NCI-H2171 (cell line): ENCODE results near the gene NANOGP8.

Source experiments
- DNase-seq: peaks from one replicate; lab custom pipeline; 2025; lab: John Stamatoyannopoulos, UW

Gene NANOGP8

DNA sequence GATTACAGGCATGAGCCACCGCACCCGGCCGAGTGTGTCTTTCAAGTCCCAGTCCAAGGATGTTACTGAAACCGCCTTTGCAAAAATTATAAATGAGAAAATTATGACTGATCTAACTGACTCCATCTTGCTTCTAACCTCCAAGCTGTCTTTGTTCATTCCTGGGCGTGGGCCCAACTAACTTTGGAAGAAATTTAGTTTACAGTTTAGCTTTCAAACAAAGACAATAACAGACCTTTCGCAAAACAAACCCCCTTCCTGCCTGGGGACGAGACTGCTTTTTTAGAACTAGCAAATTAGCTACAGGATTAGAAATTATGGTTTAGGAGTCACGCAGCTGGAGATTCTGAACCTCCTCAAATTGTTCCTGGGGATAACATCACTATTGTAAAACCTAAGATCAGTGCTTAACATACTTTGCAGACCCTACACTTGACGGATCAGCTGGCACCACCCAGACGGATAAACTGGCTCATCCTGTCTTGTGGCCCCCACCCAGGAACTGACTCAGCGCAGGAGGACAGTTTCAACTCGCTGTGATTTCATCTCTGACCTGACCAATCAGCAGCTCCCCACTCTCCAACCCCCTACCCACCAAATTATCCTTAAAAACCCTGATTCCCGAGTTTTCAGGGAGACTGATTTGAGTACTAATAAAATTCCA is 23.8 kb downstream of the NANOGP8 start:
- no peak for DNase-seq

DNA sequence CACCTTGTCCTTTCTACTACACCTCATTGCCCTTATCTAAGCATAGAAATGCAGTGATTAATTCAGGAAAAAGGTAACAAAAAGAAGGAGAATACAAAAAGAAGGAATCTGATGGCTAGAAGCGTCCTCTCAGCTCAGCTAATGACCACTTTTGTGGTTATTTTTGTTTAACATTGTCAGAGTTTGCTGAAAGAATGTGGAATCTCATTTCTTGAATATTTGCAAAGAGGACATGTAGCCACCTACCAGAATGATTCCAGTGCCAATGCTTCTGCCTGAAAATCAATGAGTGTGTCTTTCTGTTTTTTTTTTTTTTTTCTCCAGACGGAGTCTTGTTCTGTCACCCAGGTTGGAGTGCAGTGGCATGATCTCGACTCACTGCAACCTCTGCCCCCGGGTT is 24.5 kb downstream of the NANOGP8 start:
- no peak for DNase-seq

DNA sequence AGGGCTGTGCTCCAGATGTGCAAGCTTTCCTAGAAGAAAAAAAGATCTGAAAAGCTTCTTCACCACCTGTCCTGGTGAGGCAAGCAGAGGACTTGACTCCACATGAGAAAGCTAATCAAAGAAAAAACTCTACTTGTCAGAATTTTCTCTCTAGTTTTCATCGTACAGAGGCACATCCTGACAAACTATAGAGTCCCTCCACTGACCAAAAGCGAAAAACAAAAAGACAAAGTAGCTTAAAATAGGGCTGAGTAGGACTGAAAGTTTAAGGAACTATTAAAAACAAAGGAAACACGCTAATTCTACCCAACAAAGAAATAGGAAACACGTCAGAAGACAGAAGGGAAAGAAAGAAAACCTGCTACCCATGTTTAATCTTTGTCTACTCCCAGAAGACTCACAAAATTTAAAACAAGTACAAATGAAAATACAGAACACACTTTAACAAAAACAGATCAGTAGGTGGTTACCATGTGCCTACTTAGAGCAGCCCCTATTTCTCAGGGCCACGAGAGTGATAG is 26.5 kb downstream of the NANOGP8 start:
- DNase-seq, result no peak

DNA sequence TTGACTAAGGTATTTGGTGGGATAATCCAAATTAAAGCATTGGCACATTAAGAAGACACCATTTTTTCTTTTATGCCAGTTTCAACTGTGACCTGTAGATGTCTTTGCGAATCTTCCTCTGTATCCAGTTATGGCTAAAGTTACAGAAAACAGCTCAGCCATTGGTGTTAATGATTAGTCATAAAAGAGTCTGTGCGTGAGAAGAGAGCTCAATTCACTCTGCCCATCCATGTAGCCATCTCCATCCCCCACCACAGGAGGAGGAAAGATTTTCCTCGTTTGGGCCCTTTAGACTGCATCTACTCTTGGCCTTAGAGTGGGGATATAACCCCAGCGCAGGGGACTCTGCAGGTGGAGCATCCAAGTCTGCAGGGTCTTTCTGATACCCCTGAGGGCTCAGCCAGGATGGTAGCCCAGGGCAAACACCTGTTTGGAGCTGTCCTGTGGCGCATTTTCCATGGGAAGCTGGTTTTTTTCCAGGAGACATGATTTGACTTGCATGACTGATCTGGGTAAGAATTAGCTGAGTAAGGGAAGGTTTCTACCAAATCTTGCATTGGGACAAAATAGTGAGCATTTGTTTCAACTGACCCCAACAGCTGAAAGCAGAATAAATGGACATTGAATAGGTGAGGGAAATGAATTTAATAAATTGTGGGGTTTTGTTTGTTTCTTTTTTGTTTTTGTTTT is 29.5 kb downstream of the NANOGP8 start:
- no peak for DNase-seq

DNA sequence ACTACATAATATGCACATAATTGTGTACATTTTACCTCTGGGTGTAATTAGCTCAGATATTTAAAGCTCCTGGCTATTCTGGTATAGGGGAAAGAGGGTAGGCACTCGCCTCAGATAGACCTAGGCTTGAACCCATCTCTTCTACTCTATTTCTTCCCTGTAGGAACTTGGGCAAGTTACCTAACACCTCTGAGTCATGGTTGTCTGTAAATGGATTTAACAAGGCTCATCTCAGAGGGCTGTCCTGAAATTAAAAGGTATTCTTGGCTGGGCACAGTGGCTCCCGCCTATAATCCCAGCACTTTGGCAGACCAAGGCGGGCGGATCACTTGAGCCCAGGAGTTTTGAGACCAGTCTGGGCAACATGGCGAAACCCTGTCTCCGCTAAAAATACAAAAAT is 30.7 kb downstream of the NANOGP8 start:
- DNase-seq, result no peak

DNA sequence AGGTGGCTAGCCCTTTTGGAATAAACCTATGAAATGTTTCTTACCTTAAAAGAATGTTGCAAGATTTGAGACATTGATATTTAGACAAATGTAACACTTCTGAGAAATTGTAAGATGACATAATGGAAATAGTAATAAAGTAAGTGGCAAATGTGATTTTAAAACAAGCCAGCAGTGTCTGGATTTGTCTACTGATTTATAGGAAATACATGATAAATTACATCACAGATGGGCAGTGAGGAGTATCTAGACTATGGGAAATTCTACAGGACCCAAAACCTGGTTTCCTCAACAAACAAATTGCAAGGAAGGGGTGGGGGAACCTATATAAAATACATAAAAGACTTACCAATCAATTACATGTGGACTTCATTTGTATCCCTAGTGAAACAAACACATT is 37.1 kb downstream of the NANOGP8 start:
- no peak for DNase-seq

DNA sequence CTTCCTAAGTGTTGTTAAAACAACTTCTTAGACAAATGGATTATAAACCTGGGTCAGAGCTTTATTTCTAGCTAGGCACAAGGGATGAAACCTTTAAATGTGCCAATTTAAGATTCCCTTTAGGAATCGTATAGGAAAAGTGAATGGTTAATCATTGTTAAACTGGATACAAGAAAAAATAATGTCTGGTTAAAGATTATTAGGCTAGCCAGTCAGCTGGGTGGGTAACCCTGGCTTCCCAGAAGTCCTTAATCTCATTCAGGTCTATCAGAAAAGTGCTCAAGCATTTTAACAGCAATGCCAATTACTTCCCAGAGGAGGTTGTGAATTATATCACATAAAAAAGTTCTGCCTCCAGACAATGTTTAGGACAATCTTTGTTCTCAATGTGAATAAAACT is 37.6 kb downstream of the NANOGP8 start:
- no peak for DNase-seq

DNA sequence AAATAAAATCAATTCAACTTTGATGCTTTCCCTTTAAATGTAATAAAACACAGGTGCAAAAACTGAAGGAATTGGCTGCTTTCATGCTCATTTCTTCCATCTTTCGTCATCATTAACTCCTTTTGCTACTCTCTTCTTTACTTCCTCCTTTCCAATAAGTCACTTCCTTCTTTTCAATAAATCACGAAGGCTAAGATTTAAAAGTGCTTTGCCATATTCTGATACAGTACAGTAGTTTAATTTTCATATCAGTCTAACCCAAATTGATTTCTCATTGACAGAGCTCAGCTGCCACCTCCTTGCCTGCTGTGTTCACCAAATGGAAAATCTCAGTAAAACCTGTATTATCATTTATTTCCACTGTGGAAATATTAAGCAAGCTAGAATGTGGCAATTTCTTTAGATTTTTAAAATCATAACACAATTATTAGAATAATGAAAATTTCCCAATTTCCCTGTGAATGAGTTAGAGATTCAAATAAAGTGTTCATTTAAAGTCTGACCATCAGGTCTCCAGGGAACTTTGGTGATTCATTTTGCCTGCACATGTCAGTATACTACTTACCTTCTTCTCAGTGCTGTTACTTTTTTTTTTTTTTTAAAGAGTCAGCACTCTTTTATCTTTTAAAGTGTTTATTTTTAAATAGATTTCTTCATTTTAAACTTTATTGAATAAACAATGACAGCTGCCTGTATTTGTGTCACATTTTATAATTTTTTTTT is 41.6 kb downstream of the NANOGP8 start:
- DNase-seq, result no peak

DNA sequence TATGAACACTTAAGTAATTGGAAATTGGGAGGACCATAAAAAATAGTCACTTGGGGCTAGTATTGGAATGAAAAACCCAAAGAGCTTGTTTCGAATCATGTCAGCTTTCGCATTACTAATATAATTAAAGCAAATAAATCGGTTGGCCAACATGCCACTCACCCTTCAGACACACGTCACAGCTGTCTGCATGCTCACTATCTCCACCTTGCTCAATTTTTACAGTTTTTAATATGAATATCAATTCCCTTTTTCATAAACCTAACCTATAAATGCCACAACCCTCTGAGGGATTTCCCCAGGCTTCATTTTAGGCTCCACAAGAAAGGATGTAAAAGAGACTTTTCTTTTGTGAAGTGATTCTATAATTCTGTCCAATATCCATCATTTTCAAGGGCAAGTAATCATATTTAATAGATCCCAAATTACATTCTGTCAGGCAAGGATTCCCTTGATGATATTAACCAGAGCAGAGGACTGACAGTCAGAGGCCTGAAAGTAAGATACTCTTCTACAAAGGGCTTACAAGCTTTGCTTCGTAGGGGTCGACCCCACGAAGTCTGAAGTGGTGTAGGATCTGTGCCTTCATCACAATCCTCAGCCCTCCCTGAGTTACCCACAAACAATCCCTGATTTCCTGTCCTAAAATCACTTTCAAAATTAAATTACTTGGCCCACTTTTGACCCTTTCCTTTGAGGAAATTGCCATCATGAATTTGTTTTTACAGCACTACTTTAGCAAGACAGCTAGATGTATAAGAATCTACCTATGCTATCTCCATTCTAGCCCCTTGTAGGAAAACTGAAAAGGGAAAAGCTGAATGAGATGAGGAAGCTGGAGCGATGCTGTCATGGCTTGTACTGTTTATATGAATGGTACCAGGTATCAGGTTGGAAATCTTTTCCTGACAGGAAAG is 44.5 kb downstream of the NANOGP8 start:
- no peak for DNase-seq

DNA sequence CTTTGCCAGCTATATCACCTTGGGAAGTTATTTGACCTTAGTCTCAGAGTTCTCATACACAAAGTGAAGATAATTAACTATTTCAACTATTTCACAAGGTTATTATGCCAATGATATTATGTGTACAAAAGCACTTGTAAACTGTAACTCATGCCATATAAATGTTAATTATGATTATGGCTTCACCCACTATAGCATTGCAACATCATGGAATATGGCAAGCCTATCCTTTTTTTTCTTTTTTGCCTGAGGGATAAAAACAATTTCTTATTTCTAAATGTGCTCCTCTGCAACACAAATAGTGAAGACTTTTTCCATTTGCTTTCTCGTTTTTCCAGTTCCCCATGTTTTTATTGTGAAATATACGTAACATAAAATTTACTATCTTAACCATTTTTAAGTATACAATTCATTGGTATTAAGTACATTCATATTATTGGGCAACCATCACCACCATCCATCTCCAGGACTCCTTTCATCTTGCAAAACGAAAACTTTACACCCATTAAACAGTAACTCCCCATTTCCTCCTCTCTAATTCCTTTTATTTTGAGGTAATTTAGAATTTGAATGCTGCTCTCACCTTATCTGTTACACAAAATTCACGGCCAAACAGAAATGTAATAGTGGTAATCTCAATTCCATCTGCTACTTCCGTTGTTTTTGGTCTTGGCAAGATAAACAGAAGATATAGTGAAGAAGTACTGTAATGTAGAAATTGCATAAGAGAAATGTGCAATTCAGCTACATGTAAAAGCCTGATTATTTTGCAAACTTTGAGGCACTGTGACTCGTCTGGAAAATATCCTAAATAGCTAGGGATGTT is 46.3 kb downstream of the NANOGP8 start:
- DNase-seq, result no peak
